Panc1 (cell line): ENCODE data around the gene DTD1.

Source experiments
- CTCF ChIP-seq: fragments of 450-650 bp; IDR thresholded peaks from 2 replicates; pipeline ENCODE4 v1.5.1; 2017; ENCODE audit warnings: mild to moderate bottlenecking
- POLR2AphosphoS5 ChIP-seq: IDR thresholded peaks from 2 replicates; pipeline ENCODE4 v1.6.1; 2012; ENCODE audit warnings: mild to moderate bottlenecking, low read depth, low read length, moderate library complexity
- REST ChIP-seq, 2 experiments: IDR thresholded peaks; 2 replicates each; pipeline ENCODE4 v1.6.1; 2011 to 2012; ENCODE audit warnings: low read depth in 2 of 2, control low read depth in 1 of 2, low read length in 1 of 2, mild to moderate bottlenecking in 1 of 2, moderate library complexity in 1 of 2; ENCODE audit not compliant: insufficient read depth in 1 of 2
- SIN3A ChIP-seq: IDR thresholded peaks from 2 replicates; pipeline ENCODE4 v1.6.1; 2012; ENCODE audit warnings: low read depth, mild to moderate bottlenecking, low read length, moderate library complexity, borderline replicate concordance; ENCODE audit not compliant: insufficient read depth
- TCF7L2 ChIP-seq: IDR thresholded peaks from 2 replicates; pipeline ENCODE4 v1.6.1; 2011; ENCODE audit warnings: mild to moderate bottlenecking, low read depth, low read length, inconsistent platforms

DNA sequence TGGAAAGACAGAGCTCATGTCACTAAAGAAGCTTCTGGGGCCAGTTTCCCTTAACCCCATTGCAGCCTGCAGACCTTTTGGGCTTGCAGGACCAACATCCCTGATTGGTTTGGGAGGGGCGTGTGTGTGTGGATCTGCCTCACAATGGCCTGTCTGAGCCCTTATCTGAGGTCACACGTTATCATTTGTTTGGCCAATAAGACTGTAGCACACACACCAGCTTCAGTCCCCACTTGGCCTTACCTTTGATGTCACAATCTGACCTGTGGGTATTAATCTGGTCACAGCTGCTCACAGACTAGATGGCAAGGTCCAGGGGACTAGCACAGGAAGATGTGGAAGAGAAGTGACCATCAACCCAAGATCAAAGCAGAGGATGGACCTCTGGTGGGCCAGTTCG, 225.6 kb downstream of the DTD1 start, which contains the start of gene SCP2D1:
- TF ChIP-seq CTCF (no peak), SIN3A (no peak), TCF7L2 (no peak), POLR2AphosphoS5 (no peak), REST (IDR thresholded peaks at IDR 0.05; ENCODE audit: insufficient read depth in 1 of 2, low read depth in 2 of 2, low read length in 1 of 2) (no peak)
